ENCODE data around the gene KCNIP1.
"Not testable (repeated sequence)": the region's sequence is repeated elsewhere in the genome, so short reads cannot be mapped to it uniquely, and the experiment has no call there.

The KCNIP1 gene

DNA sequence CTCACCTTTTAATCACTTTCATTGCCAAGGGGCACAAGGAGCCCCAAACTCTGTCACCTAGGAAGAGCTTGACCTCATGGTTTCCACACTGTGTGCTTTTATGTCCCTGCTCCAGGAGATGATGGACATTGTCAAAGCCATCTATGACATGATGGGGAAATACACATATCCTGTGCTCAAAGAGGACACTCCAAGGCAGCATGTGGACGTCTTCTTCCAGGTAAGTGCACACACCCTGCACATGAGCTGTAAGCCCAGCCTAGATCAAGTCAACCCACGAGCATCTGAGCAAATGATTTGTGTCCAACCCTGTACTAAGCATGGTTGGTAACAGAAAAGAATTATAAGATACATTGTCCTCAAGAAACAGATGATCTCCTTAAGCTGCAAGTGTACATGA lies 228.9 kb downstream of the KCNIP1 start:
- no peak for DNase-seq

DNA sequence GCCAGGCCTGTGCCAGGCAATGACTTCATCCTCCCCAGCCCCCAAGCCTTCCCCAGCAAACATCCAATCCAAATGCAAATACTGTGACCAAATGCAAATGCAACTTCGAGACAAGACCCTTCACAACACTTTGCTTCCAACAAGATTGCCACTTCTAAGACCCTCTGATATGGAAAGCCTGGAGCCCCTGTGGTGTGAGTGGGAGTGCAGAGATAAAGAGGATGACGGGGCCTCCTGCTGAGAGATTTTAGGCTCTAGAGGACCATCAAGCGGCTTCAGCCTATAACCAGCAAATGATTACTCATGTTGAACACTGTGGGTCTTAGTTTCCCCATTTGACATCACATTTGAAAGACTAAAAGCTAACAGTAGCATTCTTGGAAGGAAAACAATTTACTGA lies 233.1 kb downstream of the KCNIP1 start:
- no peak for DNase-seq

DNA sequence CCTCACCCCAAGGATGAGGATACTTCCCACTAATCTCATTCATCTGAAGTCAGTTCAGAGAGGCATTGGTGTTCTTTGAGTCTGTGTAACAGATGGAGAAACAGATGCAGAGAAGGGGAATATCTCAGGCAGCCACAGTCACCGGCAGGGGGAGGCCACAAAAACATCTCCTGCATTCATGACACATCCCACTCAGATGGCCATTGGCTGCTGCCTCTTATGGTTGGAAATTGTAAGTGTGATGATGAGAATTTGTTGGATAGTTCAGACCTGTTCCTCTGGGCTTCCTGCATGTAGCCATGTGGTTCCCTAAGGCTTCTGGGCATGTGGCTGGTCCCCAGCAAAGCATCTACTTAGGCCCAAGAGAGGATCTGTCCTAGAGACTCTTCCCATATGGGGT lies 233.8 kb downstream of the KCNIP1 start:
- DNase-seq: no peak

DNA sequence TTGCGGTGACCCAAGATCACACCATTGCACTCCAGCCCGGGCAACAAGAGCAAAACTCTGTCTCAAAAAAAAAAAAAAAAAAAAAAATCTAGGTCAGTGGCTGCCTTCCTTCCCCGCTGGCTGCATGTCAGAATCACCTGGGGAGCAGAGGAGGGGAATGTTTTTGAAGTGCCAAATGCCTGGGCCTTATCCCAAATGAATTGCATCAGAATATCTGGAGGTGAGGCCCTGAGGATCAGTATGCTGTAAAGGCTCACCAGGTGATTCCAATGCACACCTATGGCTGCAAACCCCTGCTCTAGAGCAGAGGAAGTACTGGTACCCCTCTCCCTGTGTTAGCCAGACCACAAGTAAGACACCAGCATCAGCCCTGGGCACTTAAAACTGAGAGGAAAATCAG lies 235.0 kb downstream of the KCNIP1 start:
- no peak for DNase-seq

DNA sequence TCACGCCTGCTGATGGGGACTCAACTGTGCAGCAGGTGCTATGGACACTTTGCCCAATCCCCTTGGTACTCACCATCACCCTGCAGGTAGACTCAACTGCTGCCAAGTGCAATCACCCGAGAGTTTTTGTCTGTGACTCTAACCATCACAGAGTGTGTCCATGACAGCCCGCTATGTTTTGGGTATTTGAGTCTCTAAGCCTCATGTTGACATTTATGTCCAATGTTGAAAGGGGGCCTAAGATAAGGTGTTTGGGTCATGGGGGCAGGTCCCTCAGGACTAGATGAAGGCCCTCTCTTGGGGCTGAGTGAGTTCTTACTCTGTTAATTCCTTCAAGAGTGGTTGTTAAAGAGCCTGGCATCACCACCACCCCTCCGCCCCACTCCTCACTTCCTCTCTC lies 235.6 kb downstream of the KCNIP1 start:
- DNase-seq: no peak

DNA sequence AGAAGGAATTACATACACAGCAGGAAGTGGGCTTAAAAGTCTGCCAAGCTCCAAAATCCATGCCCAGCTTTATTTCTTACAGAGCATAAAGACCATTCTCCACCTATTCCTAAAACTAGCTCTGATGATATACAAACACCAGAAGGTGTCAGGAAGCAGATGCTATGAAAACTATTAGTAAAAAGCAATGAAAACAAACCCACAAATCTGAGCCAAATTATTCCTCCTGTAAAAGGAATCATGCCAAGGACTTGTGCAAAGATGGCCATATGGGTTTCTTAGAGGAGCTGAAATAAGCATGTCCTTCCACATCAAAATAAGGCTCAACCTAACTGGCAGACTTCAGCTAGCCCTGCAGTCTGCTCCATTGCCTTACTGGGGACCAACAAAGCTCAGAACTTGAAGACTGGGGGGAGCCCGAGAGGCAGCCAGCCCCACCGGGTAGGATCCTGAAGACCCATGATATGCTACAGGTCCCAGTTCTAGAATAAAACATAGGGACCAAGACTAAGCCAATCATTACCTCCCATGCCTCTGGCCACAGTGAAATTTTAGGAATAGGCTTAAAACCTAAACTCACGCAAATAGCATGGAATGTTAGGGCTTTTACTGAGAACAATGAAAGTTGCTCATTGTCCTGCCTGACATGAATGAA lies 236.9 kb downstream of the KCNIP1 start:
- DNase-seq: no peak

DNA sequence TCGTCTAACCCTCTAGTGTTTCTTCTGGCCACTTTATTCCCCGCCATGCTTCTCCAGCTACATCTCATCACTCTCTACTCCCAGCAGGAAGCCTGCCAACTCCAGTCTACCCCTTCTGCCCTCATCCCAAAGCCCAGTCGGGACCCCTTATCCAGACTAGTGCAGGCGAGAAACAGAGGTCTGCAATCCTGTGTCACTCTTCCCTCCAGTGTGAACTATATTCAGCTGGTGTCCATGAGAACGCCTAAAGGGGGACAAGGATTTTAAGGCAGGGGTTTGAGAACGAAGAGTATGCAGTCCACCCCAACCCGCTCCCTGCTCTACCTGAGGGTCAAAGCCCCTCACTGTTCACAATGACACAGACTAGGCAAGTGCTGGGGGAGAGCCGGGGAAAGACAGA lies 238.0 kb downstream of the KCNIP1 start:
- DNase-seq: no peak

DNA sequence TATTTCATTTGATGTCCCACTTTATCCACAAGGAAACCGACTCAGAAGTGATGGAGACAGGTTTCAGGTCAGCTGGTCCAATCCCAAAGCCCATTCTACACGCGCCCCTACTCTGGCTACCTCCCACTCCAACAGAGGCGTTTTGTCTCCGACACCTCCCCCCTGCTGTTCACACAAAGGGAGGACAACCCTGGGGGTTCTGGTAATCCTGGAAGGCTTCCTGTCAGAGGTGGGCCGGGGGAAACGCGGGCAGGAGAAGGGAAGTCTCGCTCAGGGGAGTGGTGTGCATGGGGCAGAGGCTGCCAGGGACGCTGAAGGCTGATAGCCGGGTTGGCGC lies 240.0 kb downstream of the KCNIP1 start:
- no peak for DNase-seq

DNA sequence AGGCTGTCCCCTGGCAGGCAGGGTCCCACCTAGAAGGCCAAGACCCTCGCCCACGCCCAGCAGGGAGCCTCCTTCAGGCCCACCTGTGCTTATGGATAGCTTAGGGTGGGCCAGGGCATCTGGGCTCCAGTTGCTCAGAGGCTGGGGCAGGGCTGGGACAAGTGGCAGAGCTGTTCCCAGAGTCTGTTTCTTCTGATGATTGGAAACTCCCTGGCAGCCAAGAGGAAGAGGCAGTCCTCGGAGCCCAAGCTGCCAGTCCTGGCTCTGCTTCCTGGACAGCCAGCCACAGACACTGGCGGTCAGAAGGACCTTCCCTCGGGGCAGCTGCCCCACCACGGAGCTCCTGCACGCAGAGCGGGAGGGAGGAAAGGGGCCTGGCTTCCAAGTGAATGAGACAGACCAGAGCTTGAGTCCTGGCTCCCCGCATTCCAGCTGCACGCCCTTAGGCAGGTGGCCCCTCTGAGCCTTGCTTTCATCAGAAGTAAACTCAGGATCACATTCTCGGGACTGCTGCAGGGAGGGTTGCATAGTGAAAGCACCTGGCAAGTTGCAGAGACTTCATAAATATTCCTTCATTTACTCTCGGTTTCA lies 241.8 kb downstream of the KCNIP1 start:
- no peak for DNase-seq

DNA sequence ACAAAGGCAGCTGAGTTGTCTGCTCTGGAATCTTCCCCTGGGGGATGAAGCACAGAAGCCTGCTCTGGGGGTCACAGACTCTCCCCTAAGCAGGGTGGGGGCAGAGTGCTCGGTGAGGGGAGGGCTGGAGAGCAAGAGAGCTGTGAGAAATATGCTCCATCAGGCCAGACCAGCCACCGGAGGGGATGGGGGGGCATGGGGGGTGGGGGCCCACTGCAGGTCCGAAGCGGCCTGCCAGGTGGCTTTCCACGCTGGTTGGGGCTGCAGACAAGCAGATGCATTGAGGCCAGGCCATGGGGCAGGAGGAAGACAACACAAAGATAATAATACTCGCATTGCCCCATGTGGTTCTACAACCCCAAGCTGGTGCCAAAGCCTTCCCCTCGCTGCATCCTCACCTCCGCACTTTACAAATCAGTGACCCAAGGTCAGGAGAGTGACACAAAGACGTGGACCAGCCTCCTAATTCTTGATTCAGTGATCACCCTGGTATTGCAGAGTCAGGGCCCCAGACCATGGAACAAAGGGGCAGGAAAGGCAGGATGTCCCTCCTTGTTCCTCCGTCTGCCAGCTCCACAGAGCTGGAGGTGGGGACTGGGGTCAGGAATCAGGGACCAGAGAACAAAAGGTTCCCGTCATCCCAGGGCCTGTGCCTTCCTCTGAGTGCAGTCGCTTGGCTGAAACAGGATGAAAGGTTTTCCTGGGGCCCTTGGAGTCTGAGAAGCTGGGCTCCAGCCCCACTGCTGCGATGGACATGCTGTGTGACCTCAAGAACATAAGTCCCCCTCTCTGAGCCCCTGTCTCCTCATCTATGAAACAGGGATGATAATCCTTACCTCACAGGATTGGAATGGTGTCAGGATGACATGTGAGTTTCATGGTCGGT lies 242.5 kb downstream of the KCNIP1 start:
- no peak for DNase-seq

DNA sequence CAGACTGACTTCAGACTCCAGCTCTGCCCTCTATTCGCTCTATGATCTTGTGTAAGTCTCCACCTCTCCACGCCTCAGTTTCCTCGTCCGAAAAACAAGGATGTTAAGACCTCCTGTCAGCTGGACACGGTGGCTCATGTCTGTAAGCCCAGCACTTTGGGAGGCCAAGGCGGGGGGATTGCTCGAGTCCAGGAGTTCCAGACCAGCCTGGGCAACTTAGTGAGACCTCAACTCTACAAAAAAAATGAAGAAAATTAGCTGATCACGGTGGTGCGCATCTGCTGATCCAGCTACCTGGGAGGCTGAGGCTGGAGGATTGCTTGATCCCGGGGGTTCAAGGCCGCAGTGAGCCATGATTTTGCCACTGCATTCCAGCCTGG lies 243.1 kb downstream of the KCNIP1 start:
- no peak for DNase-seq

DNA sequence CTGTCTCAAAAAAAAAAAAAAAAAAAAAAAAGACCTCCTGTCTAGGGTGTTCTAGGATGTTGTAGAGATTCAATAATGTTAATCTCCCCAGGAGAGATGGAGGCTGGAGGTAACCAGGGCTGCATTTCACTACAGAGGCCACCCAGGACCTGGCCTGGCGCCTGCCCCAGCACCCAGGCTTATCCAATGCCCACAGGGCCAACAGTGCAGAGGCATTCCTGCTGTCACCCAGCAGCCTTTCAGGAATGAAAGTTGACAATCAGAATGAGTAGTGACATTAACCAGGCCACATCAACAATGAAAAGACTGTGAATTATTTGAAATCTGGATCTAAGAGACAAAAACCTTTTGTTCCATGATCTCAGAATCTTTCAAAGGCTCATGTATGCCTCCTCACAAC lies 243.5 kb downstream of the KCNIP1 start:
- no peak for DNase-seq

DNA sequence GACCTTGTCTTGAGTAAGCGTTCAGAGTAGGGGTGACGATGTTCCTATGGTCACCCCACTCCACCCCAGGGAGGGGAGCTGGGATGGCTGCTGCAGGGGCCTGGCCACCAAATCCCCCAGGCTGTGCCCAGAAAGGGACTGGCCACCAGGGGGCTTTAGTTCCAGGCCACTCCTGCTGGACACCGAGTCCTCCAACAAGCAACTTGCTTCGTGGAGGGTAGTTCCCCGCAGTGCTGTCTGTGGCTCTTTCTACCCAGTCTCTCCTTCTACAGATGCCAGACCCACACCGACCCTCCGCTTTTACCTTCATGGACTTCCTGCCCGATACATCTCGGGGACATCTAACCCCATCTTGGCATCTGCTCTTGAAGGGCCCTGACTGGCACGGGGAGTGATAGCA lies 244.0 kb downstream of the KCNIP1 start:
- no peak for DNase-seq

DNA sequence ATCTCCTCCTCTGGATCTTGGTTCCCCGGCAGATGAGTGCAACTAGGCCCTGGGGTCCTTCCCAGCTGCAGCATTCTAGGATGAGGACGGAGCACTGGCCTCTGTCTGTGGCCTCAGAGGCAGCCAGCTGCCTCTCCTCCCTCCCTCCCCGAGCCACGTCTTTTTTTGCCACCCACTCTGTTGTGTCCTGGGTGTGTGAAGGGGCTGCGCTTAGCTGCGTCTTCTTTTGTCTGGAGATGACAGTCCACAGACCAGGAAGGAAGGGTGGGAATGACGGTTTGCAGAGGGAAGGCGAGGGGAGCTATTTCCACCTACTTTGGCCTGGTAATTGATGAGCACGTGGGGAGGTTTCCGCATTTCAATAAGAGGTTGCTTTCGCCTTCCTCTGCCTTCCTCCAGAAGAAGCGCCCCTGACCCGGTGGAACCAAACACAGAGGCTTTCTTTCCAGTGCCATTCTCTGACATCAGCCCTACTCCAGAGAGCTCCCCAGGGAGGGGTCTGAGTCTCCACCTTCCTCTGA lies 245.2 kb downstream of the KCNIP1 start:
- no peak for DNase-seq

DNA sequence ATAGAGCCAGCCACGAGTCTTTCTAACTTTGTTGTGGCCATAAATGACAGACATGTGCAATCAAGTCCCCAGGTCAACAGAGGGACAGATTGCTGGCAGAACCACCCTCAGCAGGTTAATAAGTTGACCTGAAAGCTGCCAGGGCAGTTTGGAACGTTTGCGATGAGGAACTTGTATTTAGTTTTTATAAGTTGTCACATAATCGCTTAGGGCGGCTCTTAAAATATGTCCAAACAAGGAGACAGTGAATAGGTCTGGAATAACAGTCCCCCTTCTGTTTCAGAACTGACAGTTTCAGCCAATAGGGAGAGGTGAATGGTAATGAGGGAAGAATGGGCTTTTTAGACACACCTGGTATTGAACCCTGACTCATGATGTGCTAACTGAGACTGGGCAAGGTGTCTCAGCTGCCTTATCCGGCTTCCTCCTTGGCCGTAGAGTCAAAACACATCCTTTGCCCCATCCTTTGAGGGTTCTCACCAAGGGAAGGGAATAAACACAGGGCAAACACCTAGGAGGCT lies 246.2 kb downstream of the KCNIP1 start:
- DNase-seq: no peak

DNA sequence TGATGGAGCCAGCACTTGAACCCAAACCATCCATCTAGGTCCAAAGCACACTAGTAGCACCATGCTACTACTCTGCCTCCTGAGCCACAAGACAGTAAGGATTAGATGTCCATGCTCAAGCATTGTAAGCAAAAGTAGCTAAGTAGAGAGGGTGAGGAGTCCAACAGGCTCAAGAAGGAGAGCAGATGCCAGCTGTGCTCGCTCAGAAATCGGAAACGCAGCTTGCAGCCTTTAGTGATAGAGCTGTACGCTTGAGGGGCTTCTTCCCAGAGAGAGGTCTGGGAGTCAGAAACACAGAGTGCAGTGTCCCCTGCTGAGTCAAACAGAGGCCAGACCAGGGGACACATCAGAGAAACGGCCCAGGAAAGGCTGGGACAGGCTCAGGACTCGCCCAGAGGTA lies 247.0 kb downstream of the KCNIP1 start:
- no peak for DNase-seq

DNA sequence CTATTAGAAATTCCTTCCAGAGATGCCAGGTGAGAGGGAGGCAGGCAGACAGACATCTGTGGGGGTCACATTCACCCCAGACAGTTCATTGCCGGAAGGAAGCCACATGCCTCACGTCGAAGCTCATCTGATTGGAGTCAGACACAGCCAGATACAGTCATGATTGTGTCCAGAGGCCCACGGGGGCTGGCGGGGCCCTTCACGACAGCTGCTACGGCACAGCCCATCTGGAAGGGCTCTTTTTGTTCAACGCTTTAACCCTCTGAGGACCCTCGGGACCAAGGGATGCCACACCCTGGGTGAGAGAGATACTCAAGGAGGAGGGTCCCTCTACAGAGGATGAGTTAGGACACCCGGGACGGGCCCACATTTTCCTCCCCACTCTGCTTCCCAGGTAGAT lies 247.8 kb downstream of the KCNIP1 start:
- no peak for DNase-seq

DNA sequence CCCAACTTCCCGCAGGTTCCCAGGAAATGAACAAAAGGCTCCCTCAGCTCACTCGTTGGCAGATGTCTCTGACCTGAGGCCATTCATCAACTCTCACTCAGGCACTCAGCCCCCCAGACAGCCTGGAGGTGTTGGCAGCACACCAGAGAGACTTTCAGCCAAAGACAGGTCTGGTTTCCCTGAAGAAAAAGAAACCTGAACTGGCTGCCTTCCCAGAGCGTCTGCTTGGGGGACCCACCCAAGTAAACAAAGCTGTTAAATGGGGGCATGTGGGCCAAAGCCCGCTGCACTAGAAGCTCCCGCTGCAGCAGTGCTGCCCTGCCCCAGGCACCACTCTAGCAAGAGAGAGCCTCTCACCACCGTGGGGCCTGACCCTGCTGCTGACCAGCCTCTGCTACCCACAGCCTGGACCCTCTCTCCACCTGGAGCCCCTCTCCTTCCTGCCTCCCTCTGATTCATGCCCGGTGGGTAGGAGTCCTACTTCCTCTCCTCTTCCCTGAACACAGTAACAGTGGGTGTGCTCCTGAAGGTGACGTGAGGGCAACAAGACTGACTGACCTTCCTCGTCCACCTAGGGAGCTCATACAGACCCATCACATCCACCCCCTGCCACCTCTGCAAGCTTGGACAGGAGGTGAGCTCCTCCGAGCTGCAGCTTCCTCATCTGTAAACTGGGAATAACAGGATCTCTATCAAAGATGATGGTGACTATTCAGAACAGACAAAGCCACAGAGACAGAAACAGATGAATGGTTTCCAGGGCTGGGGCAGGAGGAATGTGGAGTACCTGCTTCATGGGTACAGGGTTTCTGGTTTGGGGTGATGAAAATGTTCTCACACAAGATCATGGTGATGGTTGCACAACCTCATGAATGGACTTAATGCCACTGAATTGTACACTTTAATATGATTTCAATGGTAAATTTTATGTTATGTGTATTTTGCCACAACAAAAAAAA lies 248.7 kb downstream of the KCNIP1 start:
- no peak for DNase-seq

DNA sequence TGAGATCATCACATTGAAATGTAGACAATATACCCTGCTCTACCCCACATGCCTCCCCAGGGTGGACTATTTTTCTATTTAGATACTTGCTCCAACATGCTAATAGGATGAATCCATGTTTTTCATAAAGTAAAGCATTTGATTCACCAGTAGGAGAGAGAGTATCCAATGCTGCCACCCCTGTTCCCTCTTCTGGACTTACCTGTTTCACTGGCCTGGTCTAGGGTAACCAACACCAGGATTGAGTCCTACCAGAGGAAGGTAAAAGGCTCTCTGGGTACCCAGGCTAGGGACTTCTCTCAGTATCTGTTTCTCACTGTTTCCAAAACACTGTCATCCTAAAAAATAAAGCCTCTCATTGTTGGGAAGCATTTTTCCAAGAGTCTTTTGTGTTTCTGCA lies 249.5 kb downstream of the KCNIP1 start:
- DNase-seq: no peak

DNA sequence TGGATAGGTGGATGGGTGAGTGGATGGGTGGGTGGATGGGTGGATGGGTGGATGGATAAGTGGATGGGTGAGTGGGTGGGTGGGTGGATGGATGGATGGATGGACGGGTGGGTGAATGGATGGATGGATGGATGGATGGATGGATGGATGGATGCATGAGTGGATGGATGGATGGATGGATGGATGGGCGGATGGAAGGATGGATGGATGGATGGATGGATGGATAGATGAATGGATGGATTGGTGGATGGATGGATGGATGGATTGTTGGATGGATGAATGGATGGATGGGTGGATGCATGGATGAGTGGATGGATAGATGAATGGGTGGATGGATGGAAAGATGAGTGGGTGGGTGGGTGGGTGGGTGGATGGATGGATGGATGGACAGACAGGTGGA lies 250.7 kb downstream of the KCNIP1 start:
- not testable (repeated sequence) for DNase-seq

DNA sequence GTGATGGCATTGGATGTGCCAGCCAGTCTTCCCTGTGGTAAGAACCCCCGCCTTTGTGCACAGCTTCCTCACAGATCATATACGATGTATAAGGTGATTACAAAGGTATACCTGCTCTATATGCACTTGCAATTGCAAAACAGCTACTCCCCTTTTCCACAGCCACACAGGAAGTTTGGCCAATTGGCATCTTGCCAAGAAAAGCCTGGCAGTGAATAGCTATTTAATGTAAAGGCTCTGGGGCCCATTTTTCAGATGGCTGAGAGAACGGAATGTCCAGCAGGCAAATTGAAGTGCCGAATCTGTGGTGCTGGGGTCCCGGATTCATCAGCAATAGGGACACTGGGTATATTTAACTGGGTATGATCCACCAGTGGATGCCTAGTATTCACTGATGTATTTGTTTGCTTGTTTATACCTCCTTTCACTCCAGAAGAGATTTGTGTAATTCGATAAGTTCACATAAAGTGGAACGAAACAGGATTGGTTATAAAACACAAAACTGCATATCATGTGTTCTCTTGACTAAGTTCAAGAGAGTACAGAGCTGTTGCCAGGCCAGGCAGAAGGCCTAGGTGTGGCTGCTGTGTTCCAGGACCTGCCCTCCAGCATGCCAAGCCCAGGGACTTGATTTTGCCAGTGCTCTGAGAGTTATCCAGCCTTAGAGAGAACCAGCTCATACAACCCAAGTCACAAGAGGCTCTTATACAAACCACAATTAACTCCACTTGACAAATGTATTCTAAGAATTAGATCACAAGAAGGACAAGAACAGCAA lies 252.0 kb downstream of the KCNIP1 start:
- DNase-seq: no peak

DNA sequence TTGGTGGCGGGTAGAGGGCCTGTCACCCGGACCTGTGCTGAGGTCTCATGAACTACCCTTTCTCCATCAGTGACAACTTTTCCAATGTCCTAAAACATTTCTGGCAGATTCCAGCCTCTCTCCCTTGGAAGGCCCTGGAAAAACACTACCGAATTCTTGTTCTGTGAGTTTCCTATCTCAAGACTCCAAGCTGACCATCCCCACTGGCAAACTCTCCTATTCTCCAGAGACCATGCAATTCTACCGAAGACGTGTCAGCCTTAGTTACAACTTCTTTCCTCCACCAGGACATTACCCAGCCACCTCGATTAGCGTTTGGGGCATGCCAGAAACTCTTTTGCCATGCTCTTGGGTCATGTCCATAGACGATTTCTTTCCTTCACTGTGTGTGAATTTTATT lies 252.9 kb downstream of the KCNIP1 start:
- no peak for DNase-seq

Data from activated CD8-positive, alpha-beta memory T cell treated with anti-CD3 and anti-CD28 coated beads, Interleukin-2, amount 50 U/mL, for 48 hours (primary cell).